ENCODE data around the gene DVL1. TPM values are rescaled to one million over a fixed set of nuclear protein-coding genes. Genes with fewer than 3 reads are reported as not detected.

The DVL1 gene
- total and polyA plus RNA-seq, 8 donors = 30.6 to 103 (median 50.3) TPM

- Histone ChIP-seq H3K9me3 (no peaks in the 10 kb centered on the region), H3K4me1 (peaks cover 3 to 8% (median 8%) of the 10 kb centered on the region in 3 donors), H3K4me3 (no peak overlapping the region), H3K27me3 (peaks cover 0 to 4% (median 0%) of the 10 kb centered on the region in 4 donors), H3K27ac (no peak overlapping the region), H3K36me3 (no peaks in the 10 kb centered on the region)
- intact Hi-C loops (cut with DNase I) = loop anchor here in 1 of 3 donors (10.0 kb wide), 1 partner anchor 302 kb away; the partner anchor contains the start of gene PERM1
- TF ChIP-seq CTCF (IDR thresholded peaks at IDR 0.05) = no peak
- WGBS, 2 donors = 49 to 61% methylated on average over 37 to 50 of the region's 50 CpGs
- ATAC-seq (no peak), FAIRE-seq (no peak), DNase-seq (peak in 3 of 6 donors; percentile 34 to 82 (median 55))
Observed at GRCh38 chr1:1286313-1287261, 62.6 kb downstream of the DVL1 start.

- Histone ChIP-seq H3K36me3 (no peaks in the 10 kb centered on the region), H3K27me3 (peaks cover 0 to 4% (median 0%) of the 10 kb centered on the region in 4 donors), H3K27ac (no peak overlapping the region), H3K4me3 (no peak overlapping the region), H3K4me1 (peaks cover 5 to 11% (median 10%) of the 10 kb centered on the region in 3 donors), H3K9me3 (no peaks in the 10 kb centered on the region)
- ATAC-seq (no peak), FAIRE-seq (no peak), DNase-seq (peak in 3 of 6 donors; percentile 19 to 69 (median 52))
- intact Hi-C loops (cut with DNase I) = loop anchor here in 1 of 3 donors (10.0 kb wide), 1 partner anchor 301 kb away; the partner anchor contains the start of gene PERM1
- WGBS, 2 donors = 64 to 68% methylated on average over 35 to 37 of the region's 37 CpGs
- TF ChIP-seq CTCF (IDR thresholded peaks at IDR 0.05) = no peak
Observed at GRCh38 chr1:1285611-1286311, 63.5 kb downstream of the DVL1 start.

Small RNA genes within 50 kb of the gene (microRNA-seq; reads per million reads assigned to microRNA genes)
- gene MIR6726 (0.29 to 1.2 reads per million in 2 donors), gene MIR6727 (0 to 0.39 reads per million in 2 donors), gene MIR6808 (0 reads per million in 2 donors)

Other genes with a start within 250 kb of the DVL1 start
- gene C1orf159, start 233.3 kb downstream of the DVL1 start, total RNA-seq = 1 to 10 TPM; 3.0 to 6.7 (median 4.0) TPM
- 10 to 100 TPM; 20.9 to 30.7 TPM for gene C1orf159, start 233.3 kb downstream of the DVL1 start, polyA plus RNA-seq
- gene TTLL10, start 175.5 kb downstream of the DVL1 start, total RNA-seq = under 1 TPM in 5 of 6 donors, not detected in 1; 0.20 to 0.51 (median 0.38) TPM
- 1 to 10 TPM; 1.0 to 1.6 TPM for gene TTLL10, start 175.5 kb downstream of the DVL1 start, polyA plus RNA-seq
- gene TNFRSF18, start 142.8 kb downstream of the DVL1 start, total RNA-seq = under 1 TPM in 3 of 6 donors, not detected in 3; 0.32 to 0.34 (median 0.34) TPM
- 1 to 10 TPM; 1.1 to 1.2 TPM for gene TNFRSF18, start 142.8 kb downstream of the DVL1 start, polyA plus RNA-seq
- 1 to 10 TPM in 3 of 6 donors, under 1 TPM in 3; 0.26 to 1.6 (median 0.86) TPM for gene TNFRSF4, start 135.3 kb downstream of the DVL1 start, total RNA-seq
- 1 to 10 TPM; 2.8 to 5.0 TPM for gene TNFRSF4, start 135.3 kb downstream of the DVL1 start, polyA plus RNA-seq
- 10 to 100 TPM; 68.3 to 99.4 (median 74.2) TPM for gene SDF4, start 117.4 kb downstream of the DVL1 start, total RNA-seq
- gene SDF4, start 117.4 kb downstream of the DVL1 start, polyA plus RNA-seq = 10 to 100 TPM; 74.0 to 96.6 TPM
- gene B3GALT6, start 117.2 kb downstream of the DVL1 start, total RNA-seq = 10 to 100 TPM in 3 of 6 donors, 1 to 10 TPM in 3; 6.2 to 13.4 (median 9.0) TPM
- 1 to 10 TPM; 8.7 to 8.9 TPM for gene B3GALT6, start 117.2 kb downstream of the DVL1 start, polyA plus RNA-seq
- 1 to 10 TPM in 3 of 6 donors, under 1 TPM in 3; 0.43 to 1.7 (median 0.93) TPM for gene C1QTNF12, start 102.7 kb downstream of the DVL1 start, total RNA-seq
- 1 to 10 TPM; 2.5 to 4.8 TPM for gene C1QTNF12, start 102.7 kb downstream of the DVL1 start, polyA plus RNA-seq
- gene UBE2J2, start 75.6 kb downstream of the DVL1 start, total RNA-seq = 10 to 100 TPM; 20.8 to 30.4 (median 22.3) TPM
- 10 to 100 TPM; 34.1 to 44.5 TPM for gene UBE2J2, start 75.6 kb downstream of the DVL1 start, polyA plus RNA-seq
- 1 to 10 TPM in 5 of 6 donors, under 1 TPM in 1; 0.66 to 6.1 (median 1.6) TPM for gene SCNN1D, start 69.0 kb downstream of the DVL1 start, total RNA-seq
- 10 to 100 TPM; 20.6 to 22.0 TPM for gene SCNN1D, start 69.0 kb downstream of the DVL1 start, polyA plus RNA-seq
- gene ACAP3, start 41.5 kb downstream of the DVL1 start, total RNA-seq = 10 to 100 TPM; 15.2 to 31.4 (median 18.7) TPM
- gene ACAP3, start 41.5 kb downstream of the DVL1 start, polyA plus RNA-seq = 100 to 1,000 TPM in 1 of 2 donors, 10 to 100 TPM in 1; 76.0 to 133 TPM
- gene PUSL1, start 40.8 kb downstream of the DVL1 start, total RNA-seq = 10 to 100 TPM in 2 of 6 donors, 1 to 10 TPM in 4; 7.5 to 11.3 (median 9.7) TPM
- 10 to 100 TPM; 14.6 to 23.2 TPM for gene PUSL1, start 40.8 kb downstream of the DVL1 start, polyA plus RNA-seq
- gene INTS11, start 24.8 kb downstream of the DVL1 start, total RNA-seq = 10 to 100 TPM; 33.4 to 60.5 (median 56.8) TPM
- 100 to 1,000 TPM; 268 to 311 TPM for gene INTS11, start 24.8 kb downstream of the DVL1 start, polyA plus RNA-seq
- 10 to 100 TPM in 5 of 6 donors, 1 to 10 TPM in 1; 8.0 to 14.8 (median 10.7) TPM for gene CPTP, start 24.6 kb downstream of the DVL1 start, total RNA-seq
- 10 to 100 TPM; 11.3 to 22.0 TPM for gene CPTP, start 24.6 kb downstream of the DVL1 start, polyA plus RNA-seq
- under 1 TPM; 0.04 to 0.41 (median 0.08) TPM for gene TAS1R3, start 18.1 kb downstream of the DVL1 start, total RNA-seq
- under 1 TPM; 0.21 to 0.34 TPM for gene TAS1R3, start 18.1 kb downstream of the DVL1 start, polyA plus RNA-seq
- 10 to 100 TPM in 3 of 6 donors, 1 to 10 TPM in 3; 1.6 to 35.8 (median 7.6) TPM for gene MXRA8, start 9.1 kb upstream of the DVL1 start, total RNA-seq
- gene MXRA8, start 9.1 kb upstream of the DVL1 start, polyA plus RNA-seq = 10 to 100 TPM; 16.8 to 17.6 TPM
- gene AURKAIP1, start 25.8 kb upstream of the DVL1 start, total RNA-seq = 10 to 100 TPM; 52.8 to 83.8 (median 57.7) TPM
- 100 to 1,000 TPM; 150 to 161 TPM for gene AURKAIP1, start 25.8 kb upstream of the DVL1 start, polyA plus RNA-seq
- gene CCNL2, start 49.9 kb upstream of the DVL1 start, total RNA-seq = 100 to 1,000 TPM in 1 of 6 donors, 10 to 100 TPM in 5; 49.2 to 124 (median 77.1) TPM
- gene CCNL2, start 49.9 kb upstream of the DVL1 start, polyA plus RNA-seq = 100 to 1,000 TPM; 270 to 409 TPM
- 10 to 100 TPM; 42.1 to 71.8 (median 49.1) TPM for gene MRPL20, start 57.9 kb upstream of the DVL1 start, total RNA-seq
- 100 to 1,000 TPM in 1 of 2 donors, 10 to 100 TPM in 1; 69.0 to 121 TPM for gene MRPL20, start 57.9 kb upstream of the DVL1 start, polyA plus RNA-seq
- gene ANKRD65, start 71.9 kb upstream of the DVL1 start, total RNA-seq = 10 to 100 TPM in 3 of 6 donors, 1 to 10 TPM in 3; 2.3 to 16.1 (median 10.7) TPM
- 10 to 100 TPM; 22.1 to 41.8 TPM for gene ANKRD65, start 71.9 kb upstream of the DVL1 start, polyA plus RNA-seq
- 100 to 1,000 TPM in 2 of 6 donors, 10 to 100 TPM in 4; 25.4 to 138 (median 52.9) TPM for gene VWA1, start 86.3 kb upstream of the DVL1 start, total RNA-seq
- gene VWA1, start 86.3 kb upstream of the DVL1 start, polyA plus RNA-seq = 10 to 100 TPM; 53.3 to 58.7 TPM
- 1 to 10 TPM; 2.4 to 9.5 (median 5.8) TPM for gene ATAD3C, start 100.3 kb upstream of the DVL1 start, total RNA-seq
- gene ATAD3C, start 100.3 kb upstream of the DVL1 start, polyA plus RNA-seq = 10 to 100 TPM; 11.4 to 22.0 TPM
- gene ATAD3B, start 122.3 kb upstream of the DVL1 start, total RNA-seq = 10 to 100 TPM in 4 of 6 donors, 1 to 10 TPM in 2; 4.4 to 14.1 (median 11.5) TPM
- gene ATAD3B, start 122.3 kb upstream of the DVL1 start, polyA plus RNA-seq = 10 to 100 TPM; 57.2 to 78.9 TPM
- 10 to 100 TPM in 5 of 6 donors, 1 to 10 TPM in 1; 8.0 to 18.0 (median 14.8) TPM for gene ATAD3A, start 162.7 kb upstream of the DVL1 start, total RNA-seq
- gene ATAD3A, start 162.7 kb upstream of the DVL1 start, polyA plus RNA-seq = 10 to 100 TPM; 22.5 to 33.8 TPM
- gene TMEM240, start 191.2 kb upstream of the DVL1 start, total RNA-seq = 1 to 10 TPM in 1 of 6 donors, under 1 TPM in 4, not detected in 1; 0.22 to 1.0 (median 0.49) TPM
- gene TMEM240, start 191.2 kb upstream of the DVL1 start, polyA plus RNA-seq = 1 to 10 TPM; 2.5 to 3.6 TPM
- gene SSU72, start 225.4 kb upstream of the DVL1 start, total RNA-seq = 10 to 100 TPM; 49.2 to 63.2 (median 54.4) TPM
- 10 to 100 TPM; 57.9 to 74.3 TPM for gene SSU72, start 225.4 kb upstream of the DVL1 start, polyA plus RNA-seq